ENCODE measurements around the gene SGSM2.
A peak's percentile ranks its signal among the peaks of the same experiment; 100 is the strongest.

The SGSM2 gene

GRCh38 chr17:2414446-2415064 lies 77.3 kb downstream of the SGSM2 start:
- TF ChIP-seq NFIC (IDR thresholded peaks at IDR 0.05) = no peak
- TF ChIP-seq FOXM1 (IDR thresholded peaks at IDR 0.05; ENCODE audit: borderline replicate concordance, low read depth) = no peak
- TF ChIP-seq TAF1 (IDR thresholded peaks at IDR 0.05; ENCODE audit: low read depth) = no peak
- no peak for TF ChIP-seq TCF12 (IDR thresholded peaks at IDR 0.05; ENCODE audit: low read depth)
- TF ChIP-seq, protein P1, sequence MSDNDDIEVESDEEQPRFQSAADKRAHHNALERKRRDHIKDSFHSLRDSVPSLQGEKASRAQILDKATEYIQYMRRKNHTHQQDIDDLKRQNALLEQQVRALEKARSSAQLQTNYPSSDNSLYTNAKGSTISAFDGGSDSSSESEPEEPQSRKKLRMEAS (IDR thresholded peaks at IDR 0.05) = no peak
- TF ChIP-seq ZBTB7A (IDR thresholded peaks at IDR 0.05; ENCODE audit: low read depth) = no peak

GRCh38 chr17:2415081-2415480 lies 77.8 kb downstream of the SGSM2 start:
- TF ChIP-seq, protein P1 (IDR thresholded peaks at IDR 0.05) = no peak
- TF ChIP-seq EGR1 (IDR thresholded peaks at IDR 0.05) (no peak), FOXM1 (IDR thresholded peaks at IDR 0.05; ENCODE audit: borderline replicate concordance, low read depth) (no peak), TCF12 (IDR thresholded peaks at IDR 0.05; ENCODE audit: low read depth) (no peak), CREB1 (IDR thresholded peaks at IDR 0.05; ENCODE audit: low read depth) (no peak), TEAD4 (IDR thresholded peaks at IDR 0.05) (no peak), REST (IDR thresholded peaks at IDR 0.05; ENCODE audit: low read depth) (no peak), YY1 (IDR thresholded peaks at IDR 0.05; ENCODE audit: low read depth) (no peak), USF1 (IDR thresholded peaks at IDR 0.05) (no peak), ZBTB7A (IDR thresholded peaks at IDR 0.05; ENCODE audit: low read depth) (no peak), EP300 (IDR thresholded peaks at IDR 0.05; ENCODE audit: borderline replicate concordance) (no peak), NFIC (IDR thresholded peaks at IDR 0.05) (no peak), CEBPB (IDR thresholded peaks at IDR 0.05) (no peak), RAD21 (IDR thresholded peaks at IDR 0.05; ENCODE audit: low read depth) (no peak), TAF1 (IDR thresholded peaks at IDR 0.05; ENCODE audit: low read depth) (no peak)

- TF ChIP-seq RAD21 (IDR thresholded peaks at IDR 0.05; ENCODE audit: low read depth) = peak; percentile 88
- no peak for TF ChIP-seq EP300 (IDR thresholded peaks at IDR 0.05; ENCODE audit: borderline replicate concordance)
Measured at GRCh38 chr17:2416010-2416734, 78.9 kb downstream of the SGSM2 start.

DNA sequence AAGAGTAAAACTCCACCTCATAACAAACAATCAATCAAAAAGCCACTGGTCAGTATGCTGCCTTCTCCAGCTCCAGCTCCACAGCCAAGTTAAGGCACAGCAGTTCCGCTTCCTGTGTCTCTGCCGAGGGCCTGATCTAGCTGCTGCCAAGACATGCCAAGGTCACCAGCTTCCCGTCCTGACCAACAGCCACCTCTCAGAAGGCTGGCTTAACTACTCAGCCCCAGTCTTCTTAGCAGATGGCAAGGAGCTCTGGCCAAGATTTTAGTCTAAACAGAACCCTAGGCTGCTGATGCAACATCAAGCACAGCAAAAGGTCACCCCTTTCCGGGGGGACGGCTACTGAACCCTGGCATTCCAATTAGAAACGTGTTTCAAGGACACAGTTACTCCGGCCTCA lies 81.3 kb downstream of the SGSM2 start:
- TF ChIP-seq ZBTB7A (IDR thresholded peaks at IDR 0.05; ENCODE audit: low read depth) (no peak), YY1 (IDR thresholded peaks at IDR 0.05; ENCODE audit: low read depth) (no peak), TEAD4 (IDR thresholded peaks at IDR 0.05) (no peak), REST (IDR thresholded peaks at IDR 0.05; ENCODE audit: low read depth) (no peak), EGR1 (IDR thresholded peaks at IDR 0.05) (no peak), USF1 (IDR thresholded peaks at IDR 0.05) (no peak), EP300 (IDR thresholded peaks at IDR 0.05; ENCODE audit: borderline replicate concordance) (no peak), FOXM1 (IDR thresholded peaks at IDR 0.05; ENCODE audit: borderline replicate concordance, low read depth) (no peak), CEBPB (IDR thresholded peaks at IDR 0.05) (no peak), CREB1 (IDR thresholded peaks at IDR 0.05; ENCODE audit: low read depth) (no peak), NFIC (IDR thresholded peaks at IDR 0.05) (no peak)
- TF ChIP-seq, protein P1 (IDR thresholded peaks at IDR 0.05) = no peak

GRCh38 chr17:2419486-2419885 lies 82.2 kb downstream of the SGSM2 start:
- TF ChIP-seq YY1 (IDR thresholded peaks at IDR 0.05; ENCODE audit: low read depth) = no peak

DNA sequence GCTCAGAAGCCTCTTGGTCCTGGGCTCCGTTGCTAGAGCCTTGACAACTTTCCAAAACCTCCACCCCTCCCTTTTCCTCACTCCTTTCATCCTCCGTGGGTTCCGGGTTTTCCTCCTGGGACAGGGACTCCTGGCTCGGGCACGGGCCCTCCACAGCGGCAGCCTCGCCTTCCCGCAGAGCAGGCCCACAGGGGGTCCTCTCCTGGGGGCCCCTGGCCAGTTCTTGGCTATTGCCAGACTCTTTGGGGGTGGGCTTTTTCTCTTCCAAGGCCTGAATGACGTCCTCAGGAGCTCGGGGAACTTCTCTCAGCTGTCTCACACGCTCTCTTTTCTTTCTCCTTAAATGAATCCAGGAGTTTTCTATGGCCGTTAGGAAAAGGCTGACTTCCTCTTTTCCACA lies 82.9 kb downstream of the SGSM2 start:
- no peak for TF ChIP-seq TAF1 (IDR thresholded peaks at IDR 0.05; ENCODE audit: low read depth)

Measured in Ishikawa (cell line).